Osteoblast (primary cell): Measurements from ENCODE around the gene NETO2. TPM values are rescaled to one million over a fixed set of nuclear protein-coding genes. Genes with fewer than 3 reads are reported as not detected.

ENCODE experiments used
- DNase-seq: peaks from one replicate; pipeline ENCODE4 v3.0.0; 2011; ENCODE audit warnings: low spot score, mixed read lengths; ENCODE audit not compliant: insufficient read length; ENCODE audit errors: missing footprints
- H2AFZ ChIP-seq: 2 replicates; pipeline ENCODE4 v1.6.0; 2011; ENCODE audit warnings: mild to moderate bottlenecking, low read length
- H3K27ac ChIP-seq: 2 replicates; pipeline ENCODE4 v1.5.1; 2011; ENCODE audit warnings: mild to moderate bottlenecking, low read depth, low read length, moderate library complexity
- H3K27me3 ChIP-seq: 2 replicates; pipeline ENCODE4 v1.6.0; 2012; ENCODE audit warnings: mild to moderate bottlenecking, control low read depth, inconsistent platforms, low read length, moderate library complexity; ENCODE audit not compliant: insufficient read depth
- H3K36me3 ChIP-seq: 2 replicates; pipeline ENCODE4 v1.5.1; 2011; ENCODE audit warnings: mild to moderate bottlenecking, low read length, control low read depth, moderate library complexity; ENCODE audit not compliant: insufficient read depth
- H3K4me1 ChIP-seq: 2 replicates; pipeline ENCODE4 v1.5.1; 2011; ENCODE audit warnings: mild to moderate bottlenecking, low read length, control low read depth, moderate library complexity; ENCODE audit not compliant: insufficient read depth
- H3K4me2 ChIP-seq: 2 replicates; pipeline ENCODE4 v1.6.0; 2011; ENCODE audit warnings: mild to moderate bottlenecking, low read length; ENCODE audit not compliant: insufficient read depth
- H3K4me3 ChIP-seq: fragments of 200-600 bp; sonication (generic); 3 replicates; pipeline ENCODE4 v1.5.1; 2012; ENCODE audit warnings: mild to moderate bottlenecking, low read length, inconsistent platforms; ENCODE audit not compliant: insufficient read depth
- H3K79me2 ChIP-seq: 2 replicates; pipeline ENCODE4 v1.6.0; 2012; ENCODE audit warnings: mild to moderate bottlenecking, low read length, control low read depth, inconsistent platforms; ENCODE audit not compliant: insufficient read depth
- H3K9me3 ChIP-seq: 2 replicates; pipeline ENCODE4 v1.5.1; 2011; ENCODE audit warnings: low read depth, low read length, control low read depth
- H4K20me1 ChIP-seq: 2 replicates; pipeline ENCODE4 v1.6.0; 2012; ENCODE audit warnings: mild to moderate bottlenecking, low read length, control low read depth; ENCODE audit not compliant: insufficient read depth
- CTCF ChIP-seq: IDR thresholded peaks from 2 replicates; pipeline ENCODE4 v1.5.1; 2011; ENCODE audit warnings: mild to moderate bottlenecking, low read depth, low read length, moderate library complexity; ENCODE audit errors: extremely low read depth
- total RNA-seq: library from RNA; depleted of rRNA; stranded (reverse); fragments of >200 nt; gene quantifications from 2 replicates; pipeline ENCODE4 v1.2.3, GENCODE V29; 2012

The NETO2 gene
- total RNA-seq, 1 donor: 5.8 TPM

GRCh38 chr16:47037746-47038458 is 105.8 kb downstream of the NETO2 start:
- peak; percentile 99 for DNase-seq
- H3K27me3 ChIP-seq: peaks cover 2% of the 10 kb centered on the region
- no peaks in the 10 kb centered on the region for H3K9me3 ChIP-seq
- no peaks in the 10 kb centered on the region for H3K36me3 ChIP-seq
- peak overlapping the region; percentile 83 for H3K4me2 ChIP-seq
- no peaks in the 10 kb centered on the region for H4K20me1 ChIP-seq
- TF ChIP-seq CTCF: peak; percentile 69
- peak overlapping the region; percentile 12 for H3K27ac ChIP-seq
- peak overlapping the region; percentile 92 for H2AFZ ChIP-seq
- H3K4me3 ChIP-seq: peak overlapping the region; percentile 79
- peaks cover 5% of the 10 kb centered on the region for H3K4me1 ChIP-seq
- H3K79me2 ChIP-seq: no peaks in the 10 kb centered on the region

GRCh38 chr16:47037396-47037745 is 106.4 kb downstream of the NETO2 start:
- Histone ChIP-seq H3K4me2 (peak overlapping the region; percentile 83), H3K4me3 (peak overlapping the region; percentile 79), H3K27me3 (peaks cover 2% of the 10 kb centered on the region), H3K27ac (no peak overlapping the region), H3K36me3 (no peaks in the 10 kb centered on the region), H4K20me1 (no peaks in the 10 kb centered on the region), H3K4me1 (peaks cover 5% of the 10 kb centered on the region), H3K79me2 (no peaks in the 10 kb centered on the region), H3K9me3 (no peaks in the 10 kb centered on the region), H2AFZ (peak overlapping the region; percentile 92)
- no peak for TF ChIP-seq CTCF
- no peak for DNase-seq

GRCh38 chr16:47036201-47036600 is 107.5 kb downstream of the NETO2 start:
- H3K4me2 ChIP-seq: no peak overlapping the region
- peaks cover 5% of the 10 kb centered on the region for H3K4me1 ChIP-seq
- H4K20me1 ChIP-seq: no peaks in the 10 kb centered on the region
- no peak for TF ChIP-seq CTCF
- no peak overlapping the region for H3K27ac ChIP-seq
- H3K9me3 ChIP-seq: no peaks in the 10 kb centered on the region
- H3K27me3 ChIP-seq: peaks cover 2% of the 10 kb centered on the region
- DNase-seq: no peak
- H2AFZ ChIP-seq: no peak overlapping the region
- H3K79me2 ChIP-seq: no peaks in the 10 kb centered on the region
- no peak overlapping the region for H3K4me3 ChIP-seq
- H3K36me3 ChIP-seq: no peaks in the 10 kb centered on the region

GRCh38 chr16:47035436-47035835 is 108.3 kb downstream of the NETO2 start:
- no peaks in the 10 kb centered on the region for H4K20me1 ChIP-seq

More at GRCh38 chr16:47035436-47035835, 108.3 kb downstream of the NETO2 start:
- no peak overlapping the region for H2AFZ ChIP-seq
- TF ChIP-seq CTCF: no peak
- no peaks in the 10 kb centered on the region for H3K36me3 ChIP-seq
- H3K4me3 ChIP-seq: no peak overlapping the region
- no peak for DNase-seq
- peaks cover under 1% of the 10 kb centered on the region for H3K27me3 ChIP-seq
- no peaks in the 10 kb centered on the region for H3K9me3 ChIP-seq
- H3K4me2 ChIP-seq: no peak overlapping the region
- H3K79me2 ChIP-seq: no peaks in the 10 kb centered on the region
- H3K4me1 ChIP-seq: peaks cover 5% of the 10 kb centered on the region
- H3K27ac ChIP-seq: no peak overlapping the region
